Brain microvascular endothelial cell (primary cell): ENCODE data around the gene DNAJC3.
"Not testable (repeated sequence)": the region's sequence is repeated elsewhere in the genome, so short reads cannot be mapped to it uniquely, and the experiment has no call there.

Experiments used
- DNase-seq: peaks from one replicate; pipeline ENCODE4 v3.0.0-alpha.2; 2020
- H3K27ac ChIP-seq: fragments of 250-450 bp; sonication (Bioruptor Pico); 2 replicates; pipeline ENCODE4 v1.5.1; 2020; ENCODE audit warnings: mild to moderate bottlenecking, moderate library complexity
- H3K27me3 ChIP-seq: fragments of 250-450 bp; sonication (Bioruptor Pico); replicated peaks from 2 replicates; pipeline ENCODE4 v1.5.1; 2020; ENCODE audit warnings: mild to moderate bottlenecking
- H3K36me3 ChIP-seq: fragments of 250-450 bp; sonication (Bioruptor Pico); replicated peaks from 2 replicates; pipeline ENCODE4 v1.5.1; 2020; ENCODE audit warnings: mild to moderate bottlenecking
- H3K4me3 ChIP-seq: 2 replicates; pipeline ENCODE4 v1.5.1; 2011; ENCODE audit warnings: low read depth, mild to moderate bottlenecking, control low read depth, low read length, moderate library complexity
- CTCF ChIP-seq: IDR thresholded peaks from 2 replicates; pipeline ENCODE4 v1.5.1; 2011; ENCODE audit warnings: low read depth, mild to moderate bottlenecking, moderate library complexity, low read length, control low read depth, inconsistent platforms; ENCODE audit errors: missing control alignments
- in situ Hi-C: cut with HindIII; loops from 2 replicates; pipeline ENCODE4 v1.10.0; 2017; ENCODE audit warnings: low sequenced_read_pairs, low pct_ligation_motif_present

The DNAJC3 gene

DNA sequence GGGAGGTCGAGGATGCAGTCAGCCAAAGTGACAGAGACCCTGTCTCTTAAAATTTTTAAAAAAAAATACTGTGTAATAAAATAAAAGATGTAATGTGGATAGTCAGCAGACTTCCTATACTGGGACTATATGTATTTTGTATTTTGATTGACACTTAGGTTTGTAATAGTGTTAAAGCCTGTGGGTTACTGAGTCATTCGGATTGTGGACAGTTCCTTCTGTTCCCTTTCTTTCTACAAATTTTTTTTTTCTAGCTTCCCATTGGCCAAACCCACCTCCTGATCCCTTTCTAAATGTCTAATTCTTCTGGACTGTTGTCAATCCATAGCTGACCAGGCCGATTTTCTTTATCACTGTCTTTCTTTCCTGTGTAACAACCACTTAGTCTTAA is 108.0 kb downstream of the DNAJC3 start:
- Histone ChIP-seq H3K27ac (peak overlapping the region; percentile 37), H3K36me3 (peaks cover 4% of the 10 kb centered on the region), H3K27me3 (no peaks in the 10 kb centered on the region), H3K4me3 (no peak overlapping the region)
- DNase-seq: peak; percentile 5
- no peak for TF ChIP-seq CTCF
- in situ Hi-C loops: no loop called here

- Histone ChIP-seq H3K4me3 (no peak overlapping the region), H3K27ac (no peak overlapping the region), H3K36me3 (peaks cover 10% of the 10 kb centered on the region), H3K27me3 (no peaks in the 10 kb centered on the region)
- no peak for DNase-seq
- no peak for TF ChIP-seq CTCF
- in situ Hi-C loops: no loop called here
Observed at GRCh38 chr13:95787356-95788099, 110.6 kb downstream of the DNAJC3 start.

DNA sequence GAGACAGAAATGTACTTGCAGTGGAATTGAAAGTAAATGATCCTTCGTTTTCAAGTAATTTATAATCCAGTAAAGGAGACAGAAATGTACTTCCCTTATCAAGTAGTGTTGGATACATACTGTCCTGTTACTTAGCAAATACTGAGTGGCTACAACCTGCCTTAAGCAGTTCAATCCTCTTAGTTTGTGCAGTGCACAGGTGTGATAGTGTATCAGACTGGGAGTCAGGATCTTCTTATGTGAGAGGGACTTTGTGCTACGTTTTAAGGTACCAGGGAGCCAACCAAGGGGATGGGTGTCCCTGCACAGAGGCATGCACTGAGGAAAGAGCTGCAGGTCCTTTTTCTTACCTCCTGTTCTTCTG is 111.1 kb downstream of the DNAJC3 start:
- DNase-seq: no peak
- Histone ChIP-seq H3K27me3 (no peaks in the 10 kb centered on the region), H3K4me3 (no peak overlapping the region), H3K27ac (no peak overlapping the region), H3K36me3 (peaks cover 10% of the 10 kb centered on the region)
- TF ChIP-seq CTCF: no peak
- in situ Hi-C loops: no loop called here

DNA sequence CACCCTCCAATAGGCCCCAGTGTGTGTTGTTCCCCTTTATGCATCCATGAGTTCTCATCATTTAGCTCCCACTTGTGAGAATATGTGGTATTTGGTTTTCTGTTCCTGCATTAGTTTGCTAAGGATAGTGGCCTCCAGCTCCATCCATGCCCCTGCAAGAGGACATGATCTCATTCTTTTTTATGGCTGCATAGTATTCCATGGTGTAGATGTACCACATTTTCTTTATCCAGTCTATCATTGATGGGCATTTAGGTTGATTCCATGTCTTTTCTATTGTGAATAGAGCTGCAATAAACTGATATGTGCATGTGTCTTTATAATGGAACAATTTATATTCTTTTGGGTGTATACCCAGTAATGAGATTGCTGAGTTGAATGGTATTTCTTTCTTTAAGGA is 112.4 kb downstream of the DNAJC3 start:
- H3K36me3 ChIP-seq: peaks cover 12% of the 10 kb centered on the region
- H3K27ac ChIP-seq, in situ Hi-C loops, DNase-seq, H3K4me3 ChIP-seq, H3K27me3 ChIP-seq: not testable (repeated sequence)

DNA sequence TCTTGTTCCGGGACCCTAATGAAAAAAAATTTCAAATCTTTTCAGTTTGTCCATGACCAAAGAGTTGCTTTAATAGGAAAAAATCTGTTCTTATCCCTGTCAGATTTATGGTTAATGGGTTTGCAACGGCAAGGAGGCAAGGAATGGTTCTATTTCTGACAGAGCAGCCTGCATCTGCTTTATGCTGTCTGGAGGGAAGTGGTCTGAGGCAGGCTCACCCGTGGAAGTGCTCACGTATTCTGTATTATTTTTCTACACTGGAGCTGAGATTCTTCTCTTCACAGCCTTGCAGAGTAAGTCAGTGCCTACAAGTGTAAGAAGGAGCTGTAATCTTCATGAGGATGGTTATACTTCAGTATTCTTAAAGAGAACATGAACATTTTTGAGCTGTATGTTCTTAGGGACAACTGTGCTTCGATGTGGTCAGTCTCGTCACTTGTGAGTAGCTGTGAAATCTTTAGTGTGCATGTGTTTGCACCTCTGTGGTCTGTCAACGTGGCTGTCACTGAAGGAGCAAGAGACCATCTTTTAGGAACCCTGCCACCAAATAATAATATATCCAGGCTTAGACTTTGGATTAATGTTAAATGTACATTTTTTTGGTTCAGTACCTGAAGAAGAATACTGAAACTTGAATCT is 114.3 kb downstream of the DNAJC3 start:
- peaks cover 12% of the 10 kb centered on the region for H3K36me3 ChIP-seq
- H3K27me3 ChIP-seq: no peaks in the 10 kb centered on the region
- no peak overlapping the region for H3K27ac ChIP-seq
- in situ Hi-C loops: no loop called here
- no peak for DNase-seq
- H3K4me3 ChIP-seq: no peak overlapping the region
- no peak for TF ChIP-seq CTCF

DNA sequence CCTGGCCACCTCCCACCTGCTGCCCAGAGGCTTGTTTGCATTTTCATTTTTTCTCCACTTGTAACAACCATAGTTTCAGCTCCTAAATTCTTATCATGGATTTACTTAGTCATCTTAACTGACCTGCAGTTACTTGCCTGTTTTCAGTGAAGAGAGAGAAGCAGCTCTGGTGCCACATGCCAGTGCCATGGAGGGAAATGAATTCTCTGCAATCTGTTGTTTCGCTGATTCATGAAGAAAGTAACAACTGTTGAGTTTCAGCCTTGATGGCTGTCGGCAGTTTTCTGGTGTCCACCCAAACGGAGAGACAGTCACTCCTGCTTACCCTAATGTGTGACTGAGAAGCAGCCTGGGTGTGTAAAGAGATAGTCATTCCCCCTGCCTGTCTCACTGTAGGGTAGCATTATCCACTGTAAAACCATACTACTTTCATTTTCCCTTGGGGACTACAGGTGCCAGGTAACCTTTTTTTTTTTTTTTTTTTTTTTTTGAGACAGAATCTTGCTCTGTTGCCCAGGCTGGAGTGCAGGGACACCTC is 116.1 kb downstream of the DNAJC3 start:
- H3K36me3 ChIP-seq: peaks cover 12% of the 10 kb centered on the region
- no peak overlapping the region for H3K4me3 ChIP-seq
- no peak for TF ChIP-seq CTCF
- in situ Hi-C loops: no loop called here
- no peak for DNase-seq
- H3K27ac ChIP-seq: no peak overlapping the region
- H3K27me3 ChIP-seq: no peaks in the 10 kb centered on the region
